GM23338 (cell line): ENCODE measurements around the gene CDC42BPG. TPM values are rescaled to one million over a fixed set of nuclear protein-coding genes. Genes with fewer than 3 reads are reported as not detected.

Experiments
- ATAC-seq: fragments of 200-7000 bp; cut with Tn5 transposase; 3 replicates; pipeline ENCODE4 v1.9.1; 2020
- DNase-seq: peaks from one replicate; pipeline ENCODE4 v3.0.0-alpha.2; 2015; ENCODE audit warnings: low spot score
- H2AFZ ChIP-seq: fragments of 200-600 bp; sonication (generic); 2 replicates; pipeline ENCODE4 v1.8.0; 2016; ENCODE audit warnings: antibody characterized with exemption, mild to moderate bottlenecking, moderate library complexity
- H3F3A ChIP-seq: fragments of 200-600 bp; sonication (generic); replicated peaks from 2 replicates; pipeline ENCODE4 v1.8.0; 2017; ENCODE audit warnings: antibody characterized with exemption, mixed run types, low read depth
- H3K27ac ChIP-seq: fragments of 200-600 bp; sonication (generic); 2 replicates; pipeline ENCODE4 v1.6.1; 2016; ENCODE audit warnings: low read depth
- H3K27me3 ChIP-seq: fragments of 200-600 bp; sonication (generic); 2 replicates; pipeline ENCODE4 v1.8.0; 2016; ENCODE audit warnings: mild to moderate bottlenecking, mixed run types, moderate library complexity; ENCODE audit not compliant: insufficient read depth
- H3K36me3 ChIP-seq: fragments of 200-600 bp; sonication (generic); 2 replicates; pipeline ENCODE4 v1.8.0; 2016; ENCODE audit warnings: mild to moderate bottlenecking; ENCODE audit not compliant: insufficient read depth
- H3K4me1 ChIP-seq: fragments of 200-600 bp; sonication (generic); 2 replicates; pipeline ENCODE4 v1.8.0; 2016; ENCODE audit warnings: mild to moderate bottlenecking, moderate library complexity; ENCODE audit not compliant: insufficient read depth
- H3K4me2 ChIP-seq: fragments of 200-600 bp; sonication (generic); 2 replicates; pipeline ENCODE4 v1.7.1; 2017; ENCODE audit warnings: mixed run types
- H3K4me3 ChIP-seq: fragments of 200-600 bp; sonication (generic); 2 replicates; pipeline ENCODE4 v1.6.1; 2016; ENCODE audit warnings: mixed run types
- H3K79me2 ChIP-seq: fragments of 200-600 bp; sonication (generic); replicated peaks from 2 replicates; pipeline ENCODE4 v1.8.0; 2017; ENCODE audit warnings: mild to moderate bottlenecking; ENCODE audit not compliant: insufficient read depth
- H3K9me2 ChIP-seq: fragments of 200-600 bp; sonication (generic); 2 replicates; pipeline ENCODE4 v1.8.0; 2017; ENCODE audit not compliant: insufficient read depth
- H4K20me1 ChIP-seq: fragments of 200-600 bp; sonication (generic); replicated peaks from 2 replicates; pipeline ENCODE4 v1.8.0; 2017; ENCODE audit warnings: mild to moderate bottlenecking; ENCODE audit not compliant: insufficient read depth
- H3K27ac Mint-ChIP-seq: 2 replicates; pipeline ENCODE4 v1.8.0; 2020; ENCODE audit warnings: inconsistent platforms, mild to moderate bottlenecking, moderate library complexity, mixed read lengths
- H3K27me3 Mint-ChIP-seq: 3 replicates; pipeline ENCODE4 v1.8.0; 2022; ENCODE audit warnings: low read depth, mild to moderate bottlenecking, moderate library complexity, mixed read lengths, inconsistent platforms; ENCODE audit not compliant: insufficient read depth, poor library complexity
- H3K36me3 Mint-ChIP-seq: 3 replicates; pipeline ENCODE4 v1.8.0; 2021; ENCODE audit warnings: low read depth, mild to moderate bottlenecking, inconsistent platforms, moderate library complexity, mixed read lengths
- H3K4me1 Mint-ChIP-seq: 3 replicates; pipeline ENCODE4 v1.8.0; 2020; ENCODE audit warnings: mild to moderate bottlenecking, inconsistent platforms, mixed read lengths
- H3K4me3 Mint-ChIP-seq: 3 replicates; pipeline ENCODE4 v1.8.0; 2021; ENCODE audit warnings: moderate library complexity, mild to moderate bottlenecking, inconsistent platforms, mixed read lengths
- H3K9me3 Mint-ChIP-seq: 3 replicates; pipeline ENCODE4 v1.8.0; 2020; ENCODE audit warnings: moderate library complexity, mild to moderate bottlenecking, inconsistent platforms, mixed read lengths
- CREB1 ChIP-seq: fragments of 250-450 bp; sonication (Bioruptor Pico); IDR thresholded peaks from 2 replicates; pipeline ENCODE4 v1.5.0; 2020; ENCODE audit warnings: low read depth, mild to moderate bottlenecking, moderate library complexity
- CTCF ChIP-seq, 2 experiments: fragments of 200-600 bp in 1 of 2; sonication (generic) in 1 of 2; conservative IDR thresholded peaks; 2 replicates each; pipeline versions ENCODE4 v1.5.1 to v1.6.1; 2016 to 2017; ENCODE audit warnings: antibody characterized with exemption in 2 of 2, low read depth in 2 of 2, mild to moderate bottlenecking in 2 of 2, moderate library complexity in 1 of 2
- EZH2 ChIP-seq: fragments of 200-600 bp; sonication (generic); IDR thresholded peaks from one replicate; pipeline ENCODE4 v1.8.0; 2017; ENCODE audit warnings: antibody characterized with exemption, mild to moderate bottlenecking, low read depth; ENCODE audit not compliant: unreplicated experiment
- EZH2phosphoT487 ChIP-seq: fragments of 200-600 bp; sonication (generic); IDR thresholded peaks from one replicate; pipeline ENCODE4 v1.8.1; 2018; ENCODE audit warnings: antibody characterized with exemption; ENCODE audit not compliant: unreplicated experiment
- JUNB ChIP-seq: IDR thresholded peaks from one replicate; pipeline ENCODE4 v1.6.1; 2016; ENCODE audit warnings: antibody characterized with exemption; ENCODE audit not compliant: unreplicated experiment
- NANOG ChIP-seq: IDR thresholded peaks from 2 replicates; pipeline ENCODE4 v1.6.1; 2016; ENCODE audit warnings: antibody characterized with exemption, borderline replicate concordance
- POLR2AphosphoS5 ChIP-seq: IDR thresholded peaks from 2 replicates; pipeline ENCODE4 v1.6.1; 2016; ENCODE audit warnings: antibody characterized with exemption, low read depth
- REST ChIP-seq: IDR thresholded peaks from one replicate; pipeline ENCODE4 v1.6.1; 2018; ENCODE audit warnings: antibody characterized with exemption; ENCODE audit not compliant: unreplicated experiment
- STAT1 ChIP-seq: IDR thresholded peaks from one replicate; pipeline ENCODE4 v1.6.1; 2016; ENCODE audit warnings: antibody characterized with exemption; ENCODE audit not compliant: unreplicated experiment
- ZNF114 ChIP-seq: fragments of 250-450 bp; sonication (Bioruptor Pico); IDR thresholded peaks from 2 replicates; pipeline ENCODE4 v1.5.0; 2020; ENCODE audit warnings: mild to moderate bottlenecking, moderate library complexity
- ZNF331 ChIP-seq: fragments of 250-450 bp; sonication (Bioruptor Pico); IDR thresholded peaks from 2 replicates; pipeline ENCODE4 v1.5.0; 2020; ENCODE audit warnings: low read depth, mild to moderate bottlenecking, moderate library complexity
- polyA plus RNA-seq: library from polyadenylated mRNA; unstranded; fragments of >200 nt; fragmentation: Nextera tagmentation; extraction: Ambion mirVana; gene quantifications from 2 replicates; pipeline ENCODE4 v1.2.1, GENCODE V29; 2016
- total RNA-seq: library from RNA; depleted of rRNA; stranded (reverse); fragments of >200 nt; shearing (Covaris generic); gene quantifications from 2 replicates; pipeline ENCODE4 v1.2.3, GENCODE V29; 2014
- TF ChIP-seq, protein P1 (sequence below): fragments of 250-450 bp; sonication (Bioruptor Pico); IDR thresholded peaks from 2 replicates; pipeline ENCODE4 v1.5.0; 2020; ENCODE audit warnings: mild to moderate bottlenecking, moderate library complexity
- TF ChIP-seq, protein P2 (sequence below): IDR thresholded peaks from 2 replicates; pipeline ENCODE4 v1.6.1; 2016; ENCODE audit warnings: antibody characterized with exemption

The CDC42BPG gene
- total and polyA plus RNA-seq, 2 experiments from 2014 or later, result 2.3 to 11.6 TPM

DNA sequence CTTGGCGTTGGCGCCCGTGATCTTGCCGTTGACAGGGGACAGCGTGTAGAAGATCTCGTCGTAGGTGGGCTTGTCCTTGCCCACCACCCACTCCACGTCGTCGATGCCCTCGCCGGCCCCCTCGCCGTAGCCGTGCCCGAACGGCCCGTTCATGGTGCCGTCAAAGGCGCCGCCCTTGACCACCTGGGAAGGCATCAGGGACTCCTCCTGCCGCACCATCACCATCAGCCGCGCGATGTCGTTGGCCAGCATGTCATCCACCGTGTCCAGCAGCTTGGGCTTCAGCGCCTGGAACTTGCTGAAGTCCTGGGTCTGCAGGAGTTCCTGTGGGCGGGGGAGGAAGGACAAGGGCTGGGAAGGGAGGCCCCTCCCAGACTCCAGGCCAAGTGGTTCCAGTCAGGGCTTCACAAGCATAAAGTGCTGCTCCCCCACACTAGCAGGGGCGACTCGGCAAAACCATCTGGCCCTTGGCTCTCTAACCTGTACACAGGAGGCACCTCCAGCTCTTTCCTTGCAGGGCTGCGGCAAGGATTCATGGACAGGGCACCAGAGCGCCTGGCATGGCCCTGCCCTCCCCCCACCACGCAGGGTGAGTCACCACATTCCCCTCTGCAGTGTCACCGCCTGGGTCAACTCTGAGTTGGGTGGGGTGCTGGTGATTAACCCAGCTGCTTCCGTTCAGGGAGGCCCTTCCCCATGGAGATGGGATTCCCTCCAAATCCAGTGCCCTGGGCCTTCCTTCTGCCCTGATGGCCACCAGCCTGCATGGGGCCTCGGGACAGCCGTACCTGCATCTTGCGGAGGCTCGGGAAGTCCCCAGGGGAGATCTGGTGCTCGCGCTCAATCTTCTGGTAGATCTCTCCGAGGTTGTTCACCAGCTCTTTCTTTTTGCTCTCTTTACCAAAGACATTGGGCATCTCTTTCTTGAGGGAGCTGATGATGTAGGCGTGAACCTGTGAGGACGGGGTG lies 10.4 kb upstream of the CDC42BPG start:
- H3K4me3 Mint-ChIP-seq, result no peak overlapping the region; the same call in 2 of the 3 replicates
- Histone ChIP-seq H3K36me3 (no peaks in the 10 kb centered on the region), H3K4me2 (no peak overlapping the region), H3K27ac (no peak overlapping the region), H2AFZ (no peak overlapping the region), H3K4me3 (no peak overlapping the region), H3K4me1 (peaks cover 4% of the 10 kb centered on the region; the same call in 1 of the 2 replicates), H3F3A (no peaks in the 10 kb centered on the region), H3K79me2 (no peaks in the 10 kb centered on the region), H3K27me3 (no peaks in the 10 kb centered on the region), H4K20me1 (no peaks in the 10 kb centered on the region), H3K9me2 (no peaks in the 10 kb centered on the region)
- TF ChIP-seq EZH2 (no peak), ZNF114 (no peak), CTCF (conservative IDR thresholded peaks at IDR 0.05; ENCODE audit: low read depth in 2 of 2) (no peak), EZH2phosphoT487 (no peak), POLR2AphosphoS5 (no peak), REST (no peak), STAT1 (no peak), JUNB (no peak), NANOG (no peak), CREB1 (CRISPR knock-in tag) (no peak), ZNF331 (CRISPR knock-in tag) (no peak)
- TF ChIP-seq, protein P1, sequence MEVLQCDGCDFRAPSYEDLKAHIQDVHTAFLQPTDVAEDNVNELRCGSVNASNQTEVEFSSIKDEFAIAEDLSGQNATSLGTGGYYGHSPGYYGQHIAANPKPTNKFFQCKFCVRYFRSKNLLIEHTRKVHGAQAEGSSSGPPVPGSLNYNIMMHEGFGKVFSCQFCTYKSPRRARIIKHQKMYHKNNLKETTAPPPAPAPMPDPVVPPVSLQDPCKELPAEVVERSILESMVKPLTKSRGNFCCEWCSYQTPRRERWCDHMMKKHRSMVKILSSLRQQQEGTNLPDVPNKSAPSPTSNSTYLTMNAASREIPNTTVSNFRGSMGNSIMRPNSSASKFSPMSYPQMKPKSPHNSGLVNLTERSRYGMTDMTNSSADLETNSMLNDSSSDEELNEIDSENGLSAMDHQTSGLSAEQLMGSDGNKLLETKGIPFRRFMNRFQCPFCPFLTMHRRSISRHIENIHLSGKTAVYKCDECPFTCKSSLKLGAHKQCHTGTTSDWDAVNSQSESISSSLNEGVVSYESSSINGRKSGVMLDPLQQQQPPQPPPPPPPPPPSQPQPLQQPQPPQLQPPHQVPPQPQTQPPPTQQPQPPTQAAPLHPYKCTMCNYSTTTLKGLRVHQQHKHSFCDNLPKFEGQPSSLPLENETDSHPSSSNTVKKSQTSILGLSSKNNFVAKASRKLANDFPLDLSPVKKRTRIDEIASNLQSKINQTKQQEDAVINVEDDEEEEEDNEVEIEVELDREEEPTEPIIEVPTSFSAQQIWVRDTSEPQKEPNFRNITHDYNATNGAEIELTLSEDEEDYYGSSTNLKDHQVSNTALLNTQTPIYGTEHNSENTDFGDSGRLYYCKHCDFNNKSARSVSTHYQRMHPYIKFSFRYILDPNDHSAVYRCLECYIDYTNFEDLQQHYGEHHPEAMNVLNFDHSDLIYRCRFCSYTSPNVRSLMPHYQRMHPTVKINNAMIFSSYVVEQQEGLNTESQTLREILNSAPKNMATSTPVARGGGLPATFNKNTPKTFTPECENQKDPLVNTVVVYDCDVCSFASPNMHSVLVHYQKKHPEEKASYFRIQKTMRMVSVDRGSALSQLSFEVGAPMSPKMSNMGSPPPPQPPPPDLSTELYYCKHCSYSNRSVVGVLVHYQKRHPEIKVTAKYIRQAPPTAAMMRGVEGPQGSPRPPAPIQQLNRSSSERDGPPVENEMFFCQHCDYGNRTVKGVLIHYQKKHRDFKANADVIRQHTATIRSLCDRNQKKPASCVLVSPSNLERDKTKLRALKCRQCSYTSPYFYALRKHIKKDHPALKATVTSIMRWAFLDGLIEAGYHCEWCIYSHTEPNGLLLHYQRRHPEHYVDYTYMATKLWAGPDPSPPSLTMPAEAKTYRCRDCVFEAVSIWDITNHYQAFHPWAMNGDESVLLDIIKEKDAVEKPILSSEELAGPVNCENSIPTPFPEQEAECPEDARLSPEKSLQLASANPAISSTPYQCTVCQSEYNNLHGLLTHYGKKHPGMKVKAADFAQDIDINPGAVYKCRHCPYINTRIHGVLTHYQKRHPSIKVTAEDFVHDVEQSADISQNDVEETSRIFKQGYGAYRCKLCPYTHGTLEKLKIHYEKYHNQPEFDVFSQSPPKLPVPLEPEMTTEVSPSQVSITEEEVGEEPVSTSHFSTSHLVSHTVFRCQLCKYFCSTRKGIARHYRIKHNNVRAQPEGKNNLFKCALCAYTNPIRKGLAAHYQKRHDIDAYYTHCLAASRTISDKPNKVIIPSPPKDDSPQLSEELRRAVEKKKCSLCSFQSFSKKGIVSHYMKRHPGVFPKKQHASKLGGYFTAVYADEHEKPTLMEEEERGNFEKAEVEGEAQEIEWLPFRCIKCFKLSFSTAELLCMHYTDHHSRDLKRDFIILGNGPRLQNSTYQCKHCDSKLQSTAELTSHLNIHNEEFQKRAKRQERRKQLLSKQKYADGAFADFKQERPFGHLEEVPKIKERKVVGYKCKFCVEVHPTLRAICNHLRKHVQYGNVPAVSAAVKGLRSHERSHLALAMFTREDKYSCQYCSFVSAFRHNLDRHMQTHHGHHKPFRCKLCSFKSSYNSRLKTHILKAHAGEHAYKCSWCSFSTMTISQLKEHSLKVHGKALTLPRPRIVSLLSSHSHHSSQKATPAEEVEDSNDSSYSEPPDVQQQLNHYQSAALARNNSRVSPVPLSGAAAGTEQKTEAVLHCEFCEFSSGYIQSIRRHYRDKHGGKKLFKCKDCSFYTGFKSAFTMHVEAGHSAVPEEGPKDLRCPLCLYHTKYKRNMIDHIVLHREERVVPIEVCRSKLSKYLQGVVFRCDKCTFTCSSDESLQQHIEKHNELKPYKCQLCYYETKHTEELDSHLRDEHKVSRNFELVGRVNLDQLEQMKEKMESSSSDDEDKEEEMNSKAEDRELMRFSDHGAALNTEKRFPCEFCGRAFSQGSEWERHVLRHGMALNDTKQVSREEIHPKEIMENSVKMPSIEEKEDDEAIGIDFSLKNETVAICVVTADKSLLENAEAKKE (CRISPR knock-in tag), result no peak
- TF ChIP-seq, protein P2, sequence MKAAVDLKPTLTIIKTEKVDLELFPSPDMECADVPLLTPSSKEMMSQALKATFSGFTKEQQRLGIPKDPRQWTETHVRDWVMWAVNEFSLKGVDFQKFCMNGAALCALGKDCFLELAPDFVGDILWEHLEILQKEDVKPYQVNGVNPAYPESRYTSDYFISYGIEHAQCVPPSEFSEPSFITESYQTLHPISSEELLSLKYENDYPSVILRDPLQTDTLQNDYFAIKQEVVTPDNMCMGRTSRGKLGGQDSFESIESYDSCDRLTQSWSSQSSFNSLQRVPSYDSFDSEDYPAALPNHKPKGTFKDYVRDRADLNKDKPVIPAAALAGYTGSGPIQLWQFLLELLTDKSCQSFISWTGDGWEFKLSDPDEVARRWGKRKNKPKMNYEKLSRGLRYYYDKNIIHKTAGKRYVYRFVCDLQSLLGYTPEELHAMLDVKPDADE, result no peak
- ATAC-seq, result no peak; the same call in 2 of the 3 replicates
- DNase-seq, result no peak
- H3K27ac Mint-ChIP-seq, result peak overlapping the region; percentile 66; the same call in 1 of the 2 replicates
- H3K4me1 Mint-ChIP-seq, result peaks cover 19% of the 10 kb centered on the region
- no peaks in the 10 kb centered on the region; the same call in 2 of the 3 replicates for H3K36me3 Mint-ChIP-seq
- H3K27me3 Mint-ChIP-seq, result peaks cover 10% of the 10 kb centered on the region
- no peaks in the 10 kb centered on the region for H3K9me3 Mint-ChIP-seq
